NCI-H1417 (cell line): ENCODE data around the gene MICU1.
"Not testable (repeated sequence)": the region's sequence is repeated elsewhere in the genome, so short reads cannot be mapped to it uniquely, and the experiment has no call there.

Source experiments
- DNase-seq, 3 experiments: peaks; one replicate each; lab custom pipeline; 2025; lab: John Stamatoyannopoulos, UW

MICU1 gene

GRCh38 chr10:72328045-72328828 lies 297.6 kb downstream of the MICU1 start:
- DNase-seq: peak; percentile 44 to 61 (median 49)

GRCh38 chr10:72326665-72327603 lies 298.9 kb downstream of the MICU1 start:
- not testable (repeated sequence) for DNase-seq

- peak; percentile 51 to 85 (median 75) for DNase-seq
Measured at GRCh38 chr10:72325243-72326175, 300.4 kb downstream of the MICU1 start.

DNA sequence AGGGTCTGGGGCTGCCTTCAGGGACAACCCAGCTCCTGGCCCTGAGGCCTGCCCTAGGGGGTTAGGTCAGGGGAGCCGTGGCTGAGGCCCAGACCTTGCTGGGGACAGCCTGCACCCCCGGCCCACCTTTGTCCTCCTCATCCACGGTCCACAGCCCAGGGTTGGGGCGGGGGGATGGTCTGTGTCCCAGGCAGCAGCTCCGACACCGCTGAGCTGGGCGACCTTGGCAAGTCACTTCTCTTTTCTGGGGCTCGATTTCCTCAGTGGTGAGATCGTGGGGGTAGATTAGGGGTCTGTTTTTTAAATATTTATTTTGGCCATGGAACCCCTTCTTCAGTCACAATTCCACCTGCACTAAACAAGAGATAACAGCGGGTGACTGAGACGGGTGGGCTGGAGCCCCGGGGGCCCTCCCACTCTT lies 302.1 kb downstream of the MICU1 start:
- no peak for DNase-seq

DNA sequence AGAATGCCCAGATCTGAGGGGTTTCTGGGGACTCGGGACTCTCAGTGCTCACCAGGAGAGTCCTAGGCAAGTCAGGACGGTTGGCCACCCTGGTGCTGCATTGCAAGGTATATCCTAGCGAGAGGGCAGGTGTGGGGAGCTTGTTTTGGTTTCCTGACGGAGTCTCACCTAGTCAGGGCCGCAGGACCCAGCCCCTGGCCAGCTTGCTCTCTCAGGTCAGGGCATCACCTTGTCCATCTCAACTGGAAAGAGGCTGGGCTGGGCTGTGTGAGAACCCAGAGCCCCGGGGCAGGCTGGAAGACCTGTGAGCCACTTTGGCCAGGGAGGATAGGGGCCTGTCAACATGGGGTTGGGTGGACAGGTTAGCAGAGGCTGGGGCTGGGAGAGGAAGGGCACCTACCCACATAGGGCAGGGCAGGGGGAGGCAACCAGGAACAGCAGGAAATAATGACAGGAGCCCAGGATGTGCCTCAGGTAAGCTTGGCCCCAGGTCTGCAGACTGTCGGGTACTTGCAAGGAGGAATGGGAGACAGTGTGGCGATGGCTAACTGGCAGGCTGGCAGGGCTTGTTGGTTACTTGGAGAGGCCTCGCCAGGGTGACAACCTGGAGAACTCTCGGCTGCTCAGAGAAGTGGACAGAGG lies 302.6 kb downstream of the MICU1 start:
- DNase-seq: no peak

- DNase-seq: no peak
Measured at GRCh38 chr10:72322280-72323058, 303.4 kb downstream of the MICU1 start.

DNA sequence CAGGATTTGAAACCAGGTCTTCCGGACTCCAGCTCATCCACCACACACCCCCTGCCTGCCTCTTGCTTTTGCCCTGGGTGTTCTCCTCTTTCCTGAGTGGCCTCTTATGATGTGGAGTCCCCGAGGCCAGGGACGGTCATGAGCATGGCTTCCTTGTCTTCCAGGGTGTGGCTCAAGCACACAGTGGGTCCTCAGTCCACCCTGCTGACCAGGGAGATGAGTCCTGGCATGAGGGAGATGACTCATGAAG lies 303.9 kb downstream of the MICU1 start:
- no peak for DNase-seq

- no peak for DNase-seq
Measured at GRCh38 chr10:72321248-72322029, 304.4 kb downstream of the MICU1 start.

DNA sequence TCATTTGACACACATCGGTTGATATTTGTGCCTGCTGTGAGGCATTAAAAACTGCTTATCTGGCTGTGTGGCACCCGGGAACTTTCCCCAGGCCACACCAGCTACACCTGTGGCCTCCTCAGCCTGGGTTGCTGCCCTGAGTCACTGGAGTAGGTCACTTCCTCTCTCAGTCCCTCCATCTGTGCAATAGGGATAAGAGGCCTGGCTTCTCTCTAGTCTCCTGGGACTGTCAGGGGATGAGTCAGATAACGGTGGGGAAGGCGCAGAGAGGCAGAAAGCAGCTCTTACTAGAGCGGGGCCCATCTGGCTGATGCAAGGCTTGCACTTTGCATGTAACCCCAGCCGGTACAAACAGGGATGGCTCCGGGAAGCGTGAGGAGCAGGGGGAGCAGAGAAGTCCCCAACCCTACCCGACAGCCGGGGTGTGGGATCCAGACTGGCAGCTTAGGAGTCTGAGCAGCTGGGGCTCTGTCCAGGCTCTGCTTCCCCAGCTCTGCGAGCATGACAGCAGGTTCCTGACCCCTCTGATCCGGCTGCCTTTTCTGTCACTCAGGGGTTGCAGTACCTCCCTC lies 305.1 kb downstream of the MICU1 start:
- peak; percentile 25 to 67 (median 65) for DNase-seq

DNA sequence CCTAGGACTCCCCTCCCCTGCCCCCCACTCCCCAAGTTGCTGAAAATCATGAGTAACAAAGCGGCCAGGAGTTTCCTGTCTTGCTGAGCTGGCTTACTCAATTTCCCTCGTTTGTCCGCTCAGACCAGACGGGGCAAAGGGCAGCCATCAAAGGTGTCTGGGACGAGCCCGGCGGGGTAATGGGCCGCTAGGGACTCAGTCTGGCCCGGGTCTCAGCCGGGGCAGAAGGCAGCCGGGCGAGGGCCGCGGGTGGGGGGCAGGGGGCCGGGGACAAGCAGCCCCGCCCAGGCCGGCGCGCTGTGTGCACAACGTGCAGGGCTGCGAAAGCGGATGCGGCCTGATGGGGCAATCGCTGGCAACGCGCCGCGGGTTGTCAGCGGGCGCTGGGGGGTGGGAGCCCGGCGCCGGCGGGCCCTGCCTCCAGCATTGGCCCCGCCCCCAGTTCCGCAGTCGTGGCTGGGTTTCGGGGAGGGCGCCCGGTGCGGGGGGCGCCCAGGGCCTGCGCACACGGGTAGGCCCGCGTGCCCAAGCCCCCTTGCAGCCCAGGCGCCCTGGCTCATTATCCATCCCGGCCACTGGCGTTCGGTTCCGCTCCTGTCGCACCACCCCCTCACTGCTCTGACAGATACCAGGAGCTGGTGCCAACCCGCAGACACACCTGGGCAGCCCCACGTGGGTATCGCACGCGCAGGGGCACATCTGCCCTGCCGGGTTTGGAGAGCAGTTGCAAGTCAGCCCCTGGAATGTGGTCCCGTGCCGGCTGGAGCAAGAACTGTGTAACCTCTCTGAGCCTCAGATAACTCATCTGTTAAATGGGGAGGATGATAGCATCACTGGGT lies 306.2 kb downstream of the MICU1 start:
- DNase-seq: peak; percentile 46 to 75 (median 73)

DNA sequence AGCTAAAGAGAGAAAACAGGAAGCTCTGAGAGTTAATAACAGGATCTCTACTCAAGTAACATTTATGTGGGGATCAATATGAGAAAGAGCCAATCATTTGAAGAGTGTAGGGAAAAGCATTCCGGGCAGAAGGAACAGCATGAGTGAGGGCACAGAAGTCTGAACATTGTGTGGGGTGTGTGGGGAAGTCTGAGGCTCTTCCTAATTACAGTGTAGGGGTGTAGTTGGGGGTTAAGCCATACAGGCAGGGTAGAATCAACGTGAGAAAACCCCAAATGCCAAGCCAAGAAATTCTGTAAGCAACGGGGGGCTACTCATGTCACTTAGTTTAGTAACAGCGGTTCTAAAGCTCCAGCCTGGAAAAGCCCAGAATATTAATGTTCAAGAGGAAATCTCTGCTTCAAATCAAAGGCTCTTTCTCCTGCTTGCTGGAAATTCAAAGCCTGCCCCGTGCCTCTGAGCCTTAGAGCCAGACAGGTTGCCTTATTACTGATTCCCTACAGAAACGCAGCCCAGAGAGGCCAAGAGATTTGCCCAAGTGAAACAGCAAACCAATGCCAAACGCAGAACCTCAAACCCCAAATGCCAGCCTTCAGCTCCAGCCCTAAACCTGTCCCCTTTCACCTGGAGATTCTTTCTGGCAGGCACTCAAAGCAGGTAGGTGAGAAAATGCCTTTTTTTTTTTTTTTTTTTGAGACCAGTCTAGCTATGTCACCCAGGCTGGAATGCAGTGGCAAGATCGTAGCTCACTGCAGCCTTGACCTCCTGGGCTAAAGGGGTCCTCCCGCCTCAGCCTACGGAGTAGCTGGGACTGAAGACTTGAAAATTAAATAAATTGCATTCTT lies 307.2 kb downstream of the MICU1 start:
- no peak for DNase-seq
